Mesothelial cell of epicardium (in vitro differentiated cells): ENCODE data around the gene SAMD7. TPM values are rescaled to one million over a fixed set of nuclear protein-coding genes. Genes with fewer than 3 reads are reported as not detected.

Experiments used
- DNase-seq, 2 experiments: peaks; one replicate each; pipeline ENCODE4 v3.0.0; 2021; ENCODE audit warnings: low spot score in 2 of 2; ENCODE audit not compliant: unreplicated experiment in 2 of 2
- H3K27ac Mint-ChIP-seq: 2 replicates; pipeline ENCODE4 v1.8.0; 2021; ENCODE audit warnings: mixed read lengths
- H3K27me3 Mint-ChIP-seq: 2 replicates; pipeline ENCODE4 v1.8.0; 2021; ENCODE audit warnings: low read depth, mixed read lengths
- H3K36me3 Mint-ChIP-seq: 2 replicates; pipeline ENCODE4 v1.8.0; 2021; ENCODE audit warnings: mixed read lengths
- H3K4me1 Mint-ChIP-seq: 2 replicates; pipeline ENCODE4 v1.8.0; 2021; ENCODE audit warnings: mixed read lengths
- H3K4me3 Mint-ChIP-seq: 2 replicates; pipeline ENCODE4 v1.8.0; 2021; ENCODE audit warnings: mild to moderate bottlenecking, moderate library complexity, mixed read lengths
- H3K9me3 Mint-ChIP-seq: 2 replicates; pipeline ENCODE4 v1.8.0; 2021; ENCODE audit warnings: mixed read lengths
- total RNA-seq: library from RNA; stranded (reverse); gene quantifications from 3 replicates; pipeline ENCODE4 v1.2.1, GENCODE V29; 2021
- TF ChIP-seq, protein P1 (sequence below): fragments of 200-600 bp; sonication (generic); IDR thresholded peaks from one replicate; pipeline ENCODE4 v1.5.0; 2021; ENCODE audit warnings: antibody characterized with exemption; ENCODE audit not compliant: unreplicated experiment

SAMD7 gene
- total RNA-seq, 1 donor from 2014 or later: not detected

DNA sequence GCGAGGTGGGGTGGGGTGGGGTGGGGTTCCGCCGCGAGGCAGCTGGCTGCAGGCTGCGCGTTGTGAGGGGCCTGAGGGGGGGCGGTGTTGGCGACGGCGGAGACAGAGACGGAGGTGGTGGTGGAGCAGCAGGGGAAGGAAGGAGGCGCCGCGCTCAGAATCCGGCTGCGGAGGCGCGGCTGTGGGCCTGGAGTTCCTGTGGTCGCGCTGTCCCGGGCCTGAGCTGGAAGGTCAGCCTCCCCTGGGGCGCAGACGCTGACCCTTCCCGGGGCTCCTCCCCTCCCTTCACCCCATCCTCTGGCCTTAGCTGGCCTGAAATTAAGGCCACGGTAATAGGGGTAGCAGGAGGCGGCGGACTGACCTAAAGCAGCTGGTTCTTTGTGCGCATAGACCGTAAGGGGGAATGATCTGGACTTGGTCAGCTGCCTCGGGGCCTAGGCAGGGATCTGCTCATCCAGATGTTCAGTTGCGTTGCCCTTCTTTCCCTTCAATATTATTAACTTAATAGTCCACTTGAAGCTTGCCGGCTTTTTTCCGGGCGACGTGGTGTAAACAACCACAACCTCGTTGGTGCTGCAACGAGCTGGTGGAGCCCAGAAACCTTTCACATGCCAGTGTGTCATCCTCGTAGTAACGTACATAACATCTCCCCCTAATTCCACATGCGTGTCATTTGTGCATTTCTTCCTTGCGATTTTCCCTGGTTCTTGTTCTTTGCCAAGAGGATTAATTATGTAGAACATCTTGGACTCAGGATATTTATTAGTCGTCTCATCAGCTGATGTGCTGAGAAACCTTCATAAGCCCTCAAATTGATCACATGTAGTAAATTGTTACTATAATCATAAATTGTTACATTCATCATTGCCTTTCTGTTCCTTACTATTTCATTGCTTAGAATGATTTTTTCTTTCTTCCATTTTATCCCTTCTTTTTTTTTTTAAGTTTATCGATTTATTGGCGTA lies 55.9 kb downstream of the SAMD7 start:
- Mint-ChIP-seq H3K27ac (peak overlapping the region; percentile 100), H3K36me3 (no peaks in the 10 kb centered on the region), H3K4me3 (peak overlapping the region; percentile 96), H3K27me3 (peaks cover 11% of the 10 kb centered on the region), H3K9me3 (peaks cover 9% of the 10 kb centered on the region), H3K4me1 (peaks cover 36% of the 10 kb centered on the region)
- no peak for DNase-seq
- TF ChIP-seq, protein P1, sequence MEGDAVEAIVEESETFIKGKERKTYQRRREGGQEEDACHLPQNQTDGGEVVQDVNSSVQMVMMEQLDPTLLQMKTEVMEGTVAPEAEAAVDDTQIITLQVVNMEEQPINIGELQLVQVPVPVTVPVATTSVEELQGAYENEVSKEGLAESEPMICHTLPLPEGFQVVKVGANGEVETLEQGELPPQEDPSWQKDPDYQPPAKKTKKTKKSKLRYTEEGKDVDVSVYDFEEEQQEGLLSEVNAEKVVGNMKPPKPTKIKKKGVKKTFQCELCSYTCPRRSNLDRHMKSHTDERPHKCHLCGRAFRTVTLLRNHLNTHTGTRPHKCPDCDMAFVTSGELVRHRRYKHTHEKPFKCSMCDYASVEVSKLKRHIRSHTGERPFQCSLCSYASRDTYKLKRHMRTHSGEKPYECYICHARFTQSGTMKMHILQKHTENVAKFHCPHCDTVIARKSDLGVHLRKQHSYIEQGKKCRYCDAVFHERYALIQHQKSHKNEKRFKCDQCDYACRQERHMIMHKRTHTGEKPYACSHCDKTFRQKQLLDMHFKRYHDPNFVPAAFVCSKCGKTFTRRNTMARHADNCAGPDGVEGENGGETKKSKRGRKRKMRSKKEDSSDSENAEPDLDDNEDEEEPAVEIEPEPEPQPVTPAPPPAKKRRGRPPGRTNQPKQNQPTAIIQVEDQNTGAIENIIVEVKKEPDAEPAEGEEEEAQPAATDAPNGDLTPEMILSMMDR: no peak

DNA sequence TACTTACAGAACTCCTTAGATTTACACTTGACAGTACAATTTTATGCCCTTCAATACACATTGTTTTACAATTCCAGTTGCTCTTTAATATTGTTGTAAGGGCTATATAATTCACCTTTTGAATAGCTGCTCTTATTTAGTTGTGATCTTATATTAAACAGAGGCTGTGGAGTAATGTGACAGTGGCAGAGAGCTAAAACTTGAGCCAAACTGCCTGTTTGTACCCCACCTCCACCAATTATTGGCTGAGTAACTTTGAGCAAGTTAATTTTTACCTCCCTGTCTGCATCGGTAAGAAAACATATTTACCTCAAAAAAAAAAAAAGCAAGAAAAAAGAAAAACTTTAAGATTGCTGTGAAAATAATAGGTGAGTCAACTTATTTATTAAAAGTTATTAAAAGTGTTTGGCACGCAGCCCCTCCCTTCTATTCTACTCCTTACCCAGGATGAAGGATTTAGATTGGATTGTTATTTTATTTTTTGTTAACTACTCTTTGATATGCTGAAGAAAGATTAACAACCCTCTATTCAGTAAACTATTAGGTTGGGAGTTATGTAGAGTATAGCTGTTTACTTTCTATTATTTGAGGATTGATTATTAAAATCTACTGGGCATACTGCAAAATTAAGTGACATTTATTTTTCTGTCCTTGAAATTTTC lies 57.0 kb downstream of the SAMD7 start:
- Mint-ChIP-seq H3K4me3 (peak overlapping the region; percentile 96), H3K27me3 (peaks cover 6% of the 10 kb centered on the region), H3K9me3 (peaks cover 9% of the 10 kb centered on the region), H3K4me1 (peaks cover 36% of the 10 kb centered on the region), H3K36me3 (no peaks in the 10 kb centered on the region), H3K27ac (peak overlapping the region; percentile 54)
- DNase-seq: no peak
- TF ChIP-seq, protein P1: no peak

DNA sequence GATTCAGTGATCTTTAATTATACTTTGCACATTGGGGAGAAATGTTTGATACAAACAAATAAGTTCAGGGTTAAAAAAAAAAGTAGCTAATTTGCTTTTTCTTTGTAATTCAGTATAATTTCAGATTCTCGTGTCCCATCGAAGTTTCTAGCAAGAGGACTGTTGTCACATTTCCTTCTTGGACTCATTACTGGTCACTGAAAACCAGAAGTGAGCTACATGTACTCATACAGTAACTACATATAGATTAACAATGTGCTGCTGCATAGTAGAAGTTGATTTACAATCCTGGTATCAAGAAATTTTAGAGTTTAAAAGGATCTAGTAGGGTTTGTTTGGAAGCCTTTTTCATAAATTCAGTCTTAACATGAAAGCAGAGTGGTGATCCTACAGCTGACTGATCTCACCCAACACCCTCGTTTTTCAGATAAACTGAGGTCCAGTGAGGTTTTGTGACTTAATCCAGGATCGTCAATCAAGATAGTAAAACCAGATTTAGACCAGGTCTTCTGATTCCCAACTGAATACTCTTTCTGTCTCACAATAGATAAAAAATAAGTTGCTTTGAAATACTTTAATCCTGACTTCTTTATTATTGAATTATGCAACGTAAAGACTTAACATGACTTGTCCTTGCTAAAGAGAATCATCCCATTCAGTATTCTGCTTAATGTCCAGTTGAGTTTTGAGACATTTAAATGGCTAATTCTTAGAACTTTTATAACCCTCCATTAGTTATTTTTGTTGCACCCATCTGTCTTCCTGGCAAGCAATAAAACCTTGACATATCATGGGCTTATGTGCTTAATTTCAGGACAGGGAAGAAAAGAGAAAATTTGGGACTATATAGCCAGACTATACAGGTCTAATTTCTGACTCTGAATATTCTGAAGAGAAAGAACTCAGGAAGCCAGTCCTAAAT lies 58.1 kb downstream of the SAMD7 start:
- peaks cover 5% of the 10 kb centered on the region for H3K36me3 Mint-ChIP-seq
- peak overlapping the region; percentile 65 for H3K27ac Mint-ChIP-seq
- no peak for DNase-seq
- H3K4me3 Mint-ChIP-seq: peak overlapping the region; percentile 96
- peaks cover 4% of the 10 kb centered on the region for H3K9me3 Mint-ChIP-seq
- peaks cover 38% of the 10 kb centered on the region for H3K4me1 Mint-ChIP-seq
- TF ChIP-seq, protein P1: no peak
- peaks cover 3% of the 10 kb centered on the region for H3K27me3 Mint-ChIP-seq

DNA sequence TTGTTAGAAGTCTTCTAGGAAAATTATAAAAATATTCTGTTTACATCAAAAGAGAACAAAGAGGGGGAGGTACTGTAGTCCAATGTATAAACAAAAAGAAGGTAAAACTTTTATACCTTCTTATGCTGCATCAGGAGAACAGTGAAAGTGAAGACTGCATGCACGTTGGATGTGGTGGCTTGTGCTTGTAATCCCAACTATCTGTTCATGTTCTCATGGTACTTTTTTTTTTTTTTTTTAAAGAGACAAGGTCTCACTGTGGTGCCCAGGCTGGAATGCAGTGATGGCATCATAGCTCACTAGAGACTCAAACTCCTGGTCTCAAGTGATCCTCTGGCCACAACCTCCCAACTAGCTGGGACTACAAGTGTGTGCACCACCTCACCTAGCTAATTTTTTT lies 59.5 kb downstream of the SAMD7 start:
- Mint-ChIP-seq H3K27ac (no peak overlapping the region), H3K27me3 (no peaks in the 10 kb centered on the region)
- no peak for DNase-seq

More for the DNA sequence above, 59.5 kb downstream of the SAMD7 start:
- TF ChIP-seq, protein P1: no peak
- Mint-ChIP-seq H3K9me3 (no peaks in the 10 kb centered on the region), H3K36me3 (peaks cover 9% of the 10 kb centered on the region), H3K4me1 (peaks cover 37% of the 10 kb centered on the region), H3K4me3 (no peak overlapping the region)
